ENCODE data around the gene C1QB. TPM values are rescaled to one million over a fixed set of nuclear protein-coding genes. Genes with fewer than 3 reads are reported as not detected.

Gene C1QB
- polyA plus RNA-seq, 2 of the 4 experiments (the other 2 are of a cell fraction), result not detected

DNA sequence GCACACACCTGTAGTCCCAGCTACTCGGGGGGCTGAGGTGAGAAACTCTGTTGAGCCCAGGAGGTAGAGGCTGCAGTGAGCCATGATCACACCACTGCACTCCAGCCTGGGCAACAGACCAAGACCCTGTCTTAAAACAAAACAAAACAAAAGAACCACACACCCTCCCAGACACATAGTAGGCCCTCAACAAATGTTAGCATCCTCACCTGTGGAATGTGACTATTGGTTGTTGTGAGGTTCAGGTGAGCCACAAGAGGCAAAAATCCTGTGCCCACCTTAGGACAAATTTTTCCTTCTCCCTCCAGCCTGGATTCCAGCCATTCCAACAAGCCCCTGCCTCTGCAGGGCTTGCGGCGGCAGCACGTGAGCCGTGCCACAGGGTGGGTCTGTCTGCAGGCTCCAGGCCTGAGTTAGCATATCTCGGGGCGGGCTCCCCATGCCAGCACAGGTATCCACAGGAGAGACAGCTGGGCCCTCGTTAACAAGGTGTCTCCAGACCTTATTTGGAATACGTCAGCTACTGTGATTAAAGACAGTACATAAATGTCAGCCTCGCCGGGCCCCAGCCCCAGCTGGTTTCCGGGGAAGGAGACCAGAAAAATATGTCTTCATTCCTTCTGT, 17.4 kb downstream of the C1QB start:
- no peak for TF ChIP-seq MAFK (IDR thresholded peaks at IDR 0.05; ENCODE audit: partially characterized antibody)
- TF ChIP-seq, protein P1, sequence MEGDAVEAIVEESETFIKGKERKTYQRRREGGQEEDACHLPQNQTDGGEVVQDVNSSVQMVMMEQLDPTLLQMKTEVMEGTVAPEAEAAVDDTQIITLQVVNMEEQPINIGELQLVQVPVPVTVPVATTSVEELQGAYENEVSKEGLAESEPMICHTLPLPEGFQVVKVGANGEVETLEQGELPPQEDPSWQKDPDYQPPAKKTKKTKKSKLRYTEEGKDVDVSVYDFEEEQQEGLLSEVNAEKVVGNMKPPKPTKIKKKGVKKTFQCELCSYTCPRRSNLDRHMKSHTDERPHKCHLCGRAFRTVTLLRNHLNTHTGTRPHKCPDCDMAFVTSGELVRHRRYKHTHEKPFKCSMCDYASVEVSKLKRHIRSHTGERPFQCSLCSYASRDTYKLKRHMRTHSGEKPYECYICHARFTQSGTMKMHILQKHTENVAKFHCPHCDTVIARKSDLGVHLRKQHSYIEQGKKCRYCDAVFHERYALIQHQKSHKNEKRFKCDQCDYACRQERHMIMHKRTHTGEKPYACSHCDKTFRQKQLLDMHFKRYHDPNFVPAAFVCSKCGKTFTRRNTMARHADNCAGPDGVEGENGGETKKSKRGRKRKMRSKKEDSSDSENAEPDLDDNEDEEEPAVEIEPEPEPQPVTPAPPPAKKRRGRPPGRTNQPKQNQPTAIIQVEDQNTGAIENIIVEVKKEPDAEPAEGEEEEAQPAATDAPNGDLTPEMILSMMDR (IDR thresholded peaks at IDR 0.05), result no peak
- no peak for TF ChIP-seq RFX5 (IDR thresholded peaks at IDR 0.05)
- no peak for TF ChIP-seq MYC (IDR thresholded peaks at IDR 0.05; ENCODE audit: borderline replicate concordance, low read length)
- no peak for TF ChIP-seq CBX8 (IDR thresholded peaks at IDR 0.05)
- no peak for TF ChIP-seq NPAS2 (CRISPR knock-in tag; IDR thresholded peaks at IDR 0.05; ENCODE audit: borderline replicate concordance)
- TF ChIP-seq KDM5A (IDR thresholded peaks at IDR 0.05), result no peak
- no peak for TF ChIP-seq EHMT2 (IDR thresholded peaks at IDR 0.05; ENCODE audit: low read depth)
- TF ChIP-seq REST (IDR thresholded peaks at IDR 0.05), result no peak
- TF ChIP-seq RAD21 (conservative IDR thresholded peaks at IDR 0.05 in 1 of 2, IDR thresholded peaks at IDR 0.05 in 1 of 2), result no peak
- TF ChIP-seq USF2 (IDR thresholded peaks at IDR 0.05), result no peak
- no peaks in the 10 kb centered on the region for H3K9me3 ChIP-seq
- CTCF ChIA-PET, result interaction anchor here (0.8 to 9.5 kb wide), 4 partner anchors 192 to 294 kb away, joined by 3 to 129 read pairs (median 6); no protein-coding TSS in a partner anchor
- H3K4me2 ChIP-seq, result no peak overlapping the region
- ATAC-seq, result no peak
- H3K4me1 ChIP-seq, result 0 out of 3 replicates have a peak, but pooled peaks cover 4% of the 10 kb centered on the region
- no peak overlapping the region for H3K27ac ChIP-seq
- FAIRE-seq, result no peak
- no peak for DNase-seq (ENCODE audit: low read depth in 1 of 2, low spot score in 1 of 2)
- 54% methylated on average over 4 of the region's 12 CpGs for WGBS (ENCODE audit: missing lambda C conversion rate)
- POLR2A ChIA-PET, result no interaction called here
- H3K4me3 ChIP-seq, result no peak overlapping the region

- H3K4me1 ChIP-seq, result 0 out of 3 replicates have a peak, but pooled peaks cover 4% of the 10 kb centered on the region
- ChIA-PET CTCF (interaction anchor here (0.9 to 9.5 kb wide), 9 partner anchors 12 to 292 kb away, joined by 3 to 129 read pairs (median 7); no protein-coding TSS in a partner anchor), POLR2A (no interaction called here)
- H3K27ac ChIP-seq, result no peak overlapping the region
- no peak overlapping the region for H3K4me2 ChIP-seq
- no peaks in the 10 kb centered on the region for H3K9me3 ChIP-seq
- WGBS (ENCODE audit: missing lambda C conversion rate), result 75% methylated on average over 4 of the region's 4 CpGs
- no peak overlapping the region for H3K4me3 ChIP-seq
- FAIRE-seq, result no peak
- TF ChIP-seq KDM1A (IDR thresholded peaks at IDR 0.05; ENCODE audit: low read depth), result 0 out of 2 replicates have a peak, but pooled peaks have one; percentile 25
- TF ChIP-seq NPAS2 (CRISPR knock-in tag; IDR thresholded peaks at IDR 0.05; ENCODE audit: borderline replicate concordance), result no peak
- no peak for TF ChIP-seq RCOR1 (IDR thresholded peaks at IDR 0.05; ENCODE audit: low read depth, low read length)
- no peak for TF ChIP-seq CHD4 (IDR thresholded peaks at IDR 0.05; ENCODE audit: borderline replicate concordance)
- no peak for TF ChIP-seq CHD2 (IDR thresholded peaks at IDR 0.05; ENCODE audit: low read length, partially characterized antibody)
- TF ChIP-seq ATOH8 (CRISPR knock-in tag; IDR thresholded peaks at IDR 0.05; ENCODE audit: low read depth), result no peak
- no peak for TF ChIP-seq TFCP2L1 (CRISPR knock-in tag; IDR thresholded peaks at IDR 0.05)
- DNase-seq (ENCODE audit: low read depth in 1 of 2, low spot score in 1 of 2), result no peak
- no peak for ATAC-seq
Measured at GRCh38 chr1:22671999-22672398, 19.0 kb downstream of the C1QB start.
